HS-5 (cell line): ENCODE results near the gene BAZ2B.
A peak's percentile ranks its signal among the peaks of the same experiment; 100 is the strongest.
"Not testable (repeated sequence)": the region's sequence is repeated elsewhere in the genome, so short reads cannot be mapped to it uniquely, and the experiment has no call there.

Experiments used
- DNase-seq: peaks from one replicate; pipeline ENCODE4 v3.0.0-alpha.2; 2012; ENCODE audit warnings: low read depth

Gene BAZ2B

GRCh38 chr2:159616286-159616701 is at the start of gene BAZ2B:
TSS of gene BAZ2B (minus strand) at chr2:159616548. CDS start at chr2:159478719, 137,829 bp downstream.
- DNase-seq: peak; percentile 28

GRCh38 chr2:159661286-159661685 is 44.9 kb upstream of the BAZ2B start:
- DNase-seq: no peak

GRCh38 chr2:159658881-159659873 is 42.8 kb upstream of the BAZ2B start:
- DNase-seq: no peak

GRCh38 chr2:159653962-159654361 is 37.6 kb upstream of the BAZ2B start:
- no peak for DNase-seq

- DNase-seq: no peak
These were observed 35.5 kb upstream of the BAZ2B start for GRCh38 chr2:159651884-159652283.

GRCh38 chr2:159650574-159650973 is 34.2 kb upstream of the BAZ2B start:
- no peak for DNase-seq

GRCh38 chr2:159648643-159649042 is 32.3 kb upstream of the BAZ2B start:
- DNase-seq: no peak

- no peak for DNase-seq
These were observed 31.3 kb upstream of the BAZ2B start for GRCh38 chr2:159647667-159648066.

- no peak for DNase-seq
These were observed 23.8 kb upstream of the BAZ2B start for GRCh38 chr2:159640176-159640575.

- no peak for DNase-seq
These were observed 23.4 kb upstream of the BAZ2B start for GRCh38 chr2:159639712-159640111.

GRCh38 chr2:159639071-159639470 is 22.7 kb upstream of the BAZ2B start:
- DNase-seq: no peak

- DNase-seq: peak; percentile 55
These were observed 21.7 kb upstream of the BAZ2B start for GRCh38 chr2:159637988-159638501.

- DNase-seq: no peak
These were observed 20.9 kb upstream of the BAZ2B start for GRCh38 chr2:159637240-159637639.

GRCh38 chr2:159635006-159635789 is 18.9 kb upstream of the BAZ2B start:
- DNase-seq: no peak

- no peak for DNase-seq
These were observed 16.9 kb upstream of the BAZ2B start for GRCh38 chr2:159633219-159633618.

- not testable (repeated sequence) for DNase-seq
These were observed 9.3 kb upstream of the BAZ2B start for GRCh38 chr2:159625628-159626027.

- no peak for DNase-seq
These were observed 7.1 kb upstream of the BAZ2B start for GRCh38 chr2:159623436-159623835.

- no peak for DNase-seq
These were observed 6.6 kb upstream of the BAZ2B start for GRCh38 chr2:159622966-159623365.

- no peak for DNase-seq
These were observed 4.4 kb upstream of the BAZ2B start for GRCh38 chr2:159620796-159621195.

GRCh38 chr2:159617646-159618045 is 1.3 kb upstream of the BAZ2B start:
- no peak for DNase-seq

GRCh38 chr2:159617100-159617499 is 752 bp upstream of the BAZ2B start:
- DNase-seq: no peak
